Liver (tissue), 9 donors: ENCODE results near the gene SPATA32. TPM values are rescaled to one million over a fixed set of nuclear protein-coding genes. Genes with fewer than 3 reads are reported as not detected.
"Not testable (repeated sequence)": the region's sequence is repeated elsewhere in the genome, so short reads cannot be mapped to it uniquely, and the experiment has no call there.

Experiments used
- DNase-seq: peaks from one replicate; pipeline ENCODE4 v3.0.0-alpha.2; 2017; ENCODE audit warnings: low spot score
- H3K27ac ChIP-seq, 2 donors: one replicate each; pipeline ENCODE4 v1.7.0; 2013; ENCODE audit warnings: inconsistent platforms in 2 of 2, low read length in 2 of 2, control low read depth in 1 of 2, low read depth in 1 of 2, mild to moderate bottlenecking in 1 of 2
- H3K27me3 ChIP-seq, 4 donors: one replicate each; pipeline versions ENCODE4 v1.6.1 to v1.7.0; 2013; ENCODE audit warnings: low read length in 3 of 4, inconsistent platforms in 1 of 4, mild to moderate bottlenecking in 1 of 4, moderate library complexity in 1 of 4; ENCODE audit not compliant: control insufficient read depth in 4 of 4, insufficient read depth in 4 of 4
- H3K36me3 ChIP-seq, 4 donors: one replicate each; pipeline versions ENCODE4 v1.6.1 to v1.7.0; 2013; ENCODE audit warnings: low read length in 3 of 4, mild to moderate bottlenecking in 3 of 4, low read depth in 1 of 4, moderate library complexity in 1 of 4; ENCODE audit not compliant: control insufficient read depth in 4 of 4, insufficient read depth in 3 of 4
- H3K4me1 ChIP-seq, 4 donors: one replicate each; pipeline versions ENCODE4 v1.6.1 to v1.7.0; 2013; ENCODE audit warnings: low read length in 3 of 4, mild to moderate bottlenecking in 3 of 4, moderate library complexity in 1 of 4; ENCODE audit not compliant: control insufficient read depth in 4 of 4, insufficient read depth in 4 of 4
- H3K4me3 ChIP-seq, 3 donors: one replicate each; pipeline versions ENCODE4 v1.6.1 to v1.7.0; 2013; ENCODE audit warnings: low read length in 3 of 3, control low read depth in 1 of 3, low read depth in 1 of 3, mild to moderate bottlenecking in 1 of 3
- H3K9ac ChIP-seq, 2 donors: one replicate each; pipeline ENCODE4 v1.7.0; 2013; ENCODE audit warnings: low read length in 2 of 2, mild to moderate bottlenecking in 2 of 2, moderate library complexity in 2 of 2, control low read depth in 1 of 2, low read depth in 1 of 2
- H3K9me3 ChIP-seq, 4 donors: one replicate each; pipeline versions ENCODE4 v1.6.1 to v1.7.0; 2013; ENCODE audit warnings: low read length in 3 of 4; ENCODE audit not compliant: control insufficient read depth in 4 of 4
- FOXA1 ChIP-seq: IDR thresholded peaks from 2 replicates; pipeline ENCODE4 v1.6.1; 2016; ENCODE audit warnings: antibody characterized with exemption
- FOXA2 ChIP-seq: IDR thresholded peaks from 2 replicates; pipeline ENCODE4 v1.6.1; 2016; ENCODE audit warnings: antibody characterized with exemption
- HNF4A ChIP-seq, 2 donors: conservative IDR thresholded peaks; 2 replicates each; pipeline ENCODE4 v1.6.1; 2016; ENCODE audit warnings: antibody characterized with exemption in 2 of 2, mild to moderate bottlenecking in 2 of 2
- HNF4G ChIP-seq: IDR thresholded peaks from 2 replicates; pipeline ENCODE4 v1.6.1; 2016; ENCODE audit warnings: antibody characterized with exemption
- NR2F2 ChIP-seq: IDR thresholded peaks from 2 replicates; pipeline ENCODE4 v1.6.1; 2016; ENCODE audit warnings: antibody characterized with exemption
- RAD21 ChIP-seq, 2 donors: IDR thresholded peaks; 2 replicates each; pipeline ENCODE4 v1.6.1; 2016; ENCODE audit warnings: antibody characterized with exemption in 2 of 2, mild to moderate bottlenecking in 2 of 2
- SP1 ChIP-seq: IDR thresholded peaks from 2 replicates; pipeline ENCODE4 v1.6.1; 2018; ENCODE audit warnings: antibody characterized with exemption, mild to moderate bottlenecking
- TAF1 ChIP-seq: conservative IDR thresholded peaks from 2 replicates; pipeline ENCODE4 v1.6.1; 2016; ENCODE audit warnings: antibody characterized with exemption, mild to moderate bottlenecking
- YY1 ChIP-seq: IDR thresholded peaks from 2 replicates; pipeline ENCODE4 v1.6.1; 2016; ENCODE audit warnings: antibody characterized with exemption, mild to moderate bottlenecking
- WGBS: extraction: QIAGEN DNeasy Blood & Tissue Kit; methylation state at CpG from one replicate; pipeline ENCODE4 v1.1.7; 2013; 5-methylcytosine and 5-hydroxymethylcytosine counted together
- polyA plus RNA-seq, 2 donors: library from polyadenylated mRNA; stranded (reverse) in 1 of 2; unstranded in 1 of 2; fragments of 200-250 nt in 1 of 2; fragments of >200 nt in 1 of 2; fragmentation: Nextera tagmentation in 1 of 2; extraction: Ambion mirVana in 1 of 2; gene quantifications; one replicate each; pipeline versions ENCODE4 v1.2.1 to v1.2.3, GENCODE V29; 2013 to 2015
- total RNA-seq, 2 donors: library from RNA; depleted of rRNA; stranded (reverse); fragments of >200 nt; gene quantifications; one replicate each; pipeline ENCODE4 v1.2.3, GENCODE V29; 2014
- TF ChIP-seq, protein P1 (sequence below): IDR thresholded peaks from 2 replicates; pipeline ENCODE4 v1.6.1; 2016; ENCODE audit warnings: antibody characterized with exemption
- TF ChIP-seq, protein P2 (sequence below): fragments of 150-350 bp; IDR thresholded peaks from 2 replicates; pipeline ENCODE4 v1.5.1; 2017; ENCODE audit warnings: improper control_type of control experiment, low read depth, low read length; ENCODE audit not compliant: missing input control
- TF ChIP-seq, protein P3 (sequence below): IDR thresholded peaks from 2 replicates; pipeline ENCODE4 v1.6.1; 2016; ENCODE audit warnings: antibody characterized with exemption
- TF ChIP-seq, protein P4 (sequence below): IDR thresholded peaks from 2 replicates; pipeline ENCODE4 v1.6.1; 2016; ENCODE audit warnings: antibody characterized with exemption, mild to moderate bottlenecking
- donor health status: healthy.
- donor health status: healthy.
- donor health status: healthy.
- donor health status: healthy.
- donor health status: healthy.

Gene SPATA32
- total and polyA plus RNA-seq, 4 donors, result not detected

DNA sequence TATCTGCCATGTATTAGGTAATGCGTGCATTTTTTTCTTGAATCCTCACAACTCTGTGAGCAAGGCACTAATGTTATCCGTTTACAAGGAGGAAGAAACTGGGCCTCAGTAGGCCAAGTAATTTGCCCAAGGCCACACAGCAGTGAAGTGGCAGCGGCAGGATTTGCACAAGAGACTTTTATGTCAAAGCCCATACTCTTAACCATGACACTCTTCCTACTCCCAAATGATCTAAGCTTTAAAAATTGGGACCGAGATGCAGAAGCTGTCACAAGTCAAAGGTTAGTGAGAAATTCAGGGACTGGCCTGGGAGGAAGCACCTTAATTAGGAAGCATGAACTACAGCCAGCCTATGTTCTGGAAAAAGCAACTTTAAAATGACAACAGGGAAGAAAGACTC lies 44.2 kb upstream of the SPATA32 start (continued):
- TF ChIP-seq, protein P1, sequence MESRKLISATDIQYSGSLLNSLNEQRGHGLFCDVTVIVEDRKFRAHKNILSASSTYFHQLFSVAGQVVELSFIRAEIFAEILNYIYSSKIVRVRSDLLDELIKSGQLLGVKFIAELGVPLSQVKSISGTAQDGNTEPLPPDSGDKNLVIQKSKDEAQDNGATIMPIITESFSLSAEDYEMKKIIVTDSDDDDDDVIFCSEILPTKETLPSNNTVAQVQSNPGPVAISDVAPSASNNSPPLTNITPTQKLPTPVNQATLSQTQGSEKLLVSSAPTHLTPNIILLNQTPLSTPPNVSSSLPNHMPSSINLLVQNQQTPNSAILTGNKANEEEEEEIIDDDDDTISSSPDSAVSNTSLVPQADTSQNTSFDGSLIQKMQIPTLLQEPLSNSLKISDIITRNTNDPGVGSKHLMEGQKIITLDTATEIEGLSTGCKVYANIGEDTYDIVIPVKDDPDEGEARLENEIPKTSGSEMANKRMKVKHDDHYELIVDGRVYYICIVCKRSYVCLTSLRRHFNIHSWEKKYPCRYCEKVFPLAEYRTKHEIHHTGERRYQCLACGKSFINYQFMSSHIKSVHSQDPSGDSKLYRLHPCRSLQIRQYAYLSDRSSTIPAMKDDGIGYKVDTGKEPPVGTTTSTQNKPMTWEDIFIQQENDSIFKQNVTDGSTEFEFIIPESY, result no peak

DNA sequence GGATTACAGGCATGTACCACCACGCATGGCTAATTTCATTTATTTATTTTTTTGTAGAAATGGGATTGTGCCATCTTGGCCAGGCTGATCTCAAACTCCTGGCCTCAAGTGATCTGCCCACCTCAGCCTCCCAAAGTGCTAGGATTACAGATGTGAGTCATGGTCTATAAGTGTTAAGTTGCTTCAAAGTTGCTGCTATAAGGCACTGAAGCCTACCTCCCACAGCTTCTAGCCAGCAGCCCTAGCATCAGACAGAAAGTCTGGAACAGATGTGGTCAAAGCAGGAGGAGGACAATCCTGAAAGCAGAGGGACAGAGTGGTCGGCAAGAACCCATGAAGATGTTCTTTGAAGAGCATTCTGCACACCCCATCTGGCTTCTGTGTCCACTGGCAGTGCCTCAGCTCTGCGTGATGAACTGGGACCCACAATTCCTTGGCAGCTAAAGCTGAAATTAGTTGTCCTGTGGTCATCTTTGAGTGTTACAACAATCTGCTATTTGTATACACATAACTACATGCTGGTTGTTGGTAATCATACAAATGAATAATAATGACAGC lies 43.7 kb upstream of the SPATA32 start:
- no peak overlapping the region for H3K4me3 ChIP-seq
- H3K9ac ChIP-seq, result no peak overlapping the region
- peak overlapping the region in 1 of 2 donors; percentile 81 for H3K27ac ChIP-seq
- H3K4me1 ChIP-seq, result peaks cover 9 to 51% (median 32%) of the 10 kb centered on the region in 4 donors
- no peak for TF ChIP-seq FOXA1
- TF ChIP-seq, protein P2, sequence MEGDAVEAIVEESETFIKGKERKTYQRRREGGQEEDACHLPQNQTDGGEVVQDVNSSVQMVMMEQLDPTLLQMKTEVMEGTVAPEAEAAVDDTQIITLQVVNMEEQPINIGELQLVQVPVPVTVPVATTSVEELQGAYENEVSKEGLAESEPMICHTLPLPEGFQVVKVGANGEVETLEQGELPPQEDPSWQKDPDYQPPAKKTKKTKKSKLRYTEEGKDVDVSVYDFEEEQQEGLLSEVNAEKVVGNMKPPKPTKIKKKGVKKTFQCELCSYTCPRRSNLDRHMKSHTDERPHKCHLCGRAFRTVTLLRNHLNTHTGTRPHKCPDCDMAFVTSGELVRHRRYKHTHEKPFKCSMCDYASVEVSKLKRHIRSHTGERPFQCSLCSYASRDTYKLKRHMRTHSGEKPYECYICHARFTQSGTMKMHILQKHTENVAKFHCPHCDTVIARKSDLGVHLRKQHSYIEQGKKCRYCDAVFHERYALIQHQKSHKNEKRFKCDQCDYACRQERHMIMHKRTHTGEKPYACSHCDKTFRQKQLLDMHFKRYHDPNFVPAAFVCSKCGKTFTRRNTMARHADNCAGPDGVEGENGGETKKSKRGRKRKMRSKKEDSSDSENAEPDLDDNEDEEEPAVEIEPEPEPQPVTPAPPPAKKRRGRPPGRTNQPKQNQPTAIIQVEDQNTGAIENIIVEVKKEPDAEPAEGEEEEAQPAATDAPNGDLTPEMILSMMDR, result no peak
- no peak for TF ChIP-seq RAD21 (IDR thresholded peaks at IDR 0.05)
- TF ChIP-seq TAF1, result no peak
- no peak for TF ChIP-seq HNF4G
- TF ChIP-seq, protein P3, sequence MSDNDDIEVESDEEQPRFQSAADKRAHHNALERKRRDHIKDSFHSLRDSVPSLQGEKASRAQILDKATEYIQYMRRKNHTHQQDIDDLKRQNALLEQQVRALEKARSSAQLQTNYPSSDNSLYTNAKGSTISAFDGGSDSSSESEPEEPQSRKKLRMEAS, result no peak
- TF ChIP-seq HNF4A (conservative IDR thresholded peaks at IDR 0.05), result no peak
- no peak for TF ChIP-seq FOXA2
- no peaks in the 10 kb centered on the region for H3K27me3 ChIP-seq
- H3K9me3 ChIP-seq, result no peaks in the 10 kb centered on the region
- 91% methylated on average over 3 of the region's 3 CpGs for WGBS
- peaks cover 0 to 2% (median 0%) of the 10 kb centered on the region in 4 donors for H3K36me3 ChIP-seq
- DNase-seq, result no peak

DNA sequence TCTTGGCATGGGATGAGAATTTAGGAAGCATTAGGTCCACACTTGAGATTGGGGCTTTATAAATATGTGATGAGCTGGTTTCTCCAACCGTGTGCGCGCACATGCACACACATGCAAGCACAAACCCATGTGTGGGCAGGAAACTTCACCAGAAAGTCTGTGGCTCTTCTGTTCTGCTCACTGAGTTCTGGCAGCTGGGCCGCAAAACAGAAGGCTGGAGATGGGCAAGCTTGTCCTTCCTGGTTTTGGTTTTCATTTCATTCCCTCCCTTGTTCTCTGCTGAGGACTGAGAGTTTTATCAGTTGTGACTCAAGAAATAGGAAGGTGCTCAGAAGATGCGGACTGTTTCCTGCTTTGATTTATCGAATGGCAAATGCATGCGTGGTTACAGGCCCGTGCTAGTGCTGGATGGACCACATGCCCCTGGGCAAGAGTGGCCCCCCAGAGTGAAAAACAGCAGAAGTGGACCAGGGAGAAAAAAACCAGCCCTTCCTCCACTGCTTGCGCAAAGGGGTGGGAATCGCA lies 40.8 kb upstream of the SPATA32 start:
- Histone ChIP-seq H3K9me3 (no peaks in the 10 kb centered on the region), H3K9ac (no peak overlapping the region), H3K4me3 (no peak overlapping the region), H3K36me3 (peaks cover 0 to 2% (median 0%) of the 10 kb centered on the region in 4 donors), H3K27me3 (no peaks in the 10 kb centered on the region), H3K4me1 (peaks cover 10 to 47% (median 22%) of the 10 kb centered on the region in 4 donors), H3K27ac (peak overlapping the region; percentile 28 to 34)
- WGBS, result 79% methylated on average over 10 of the region's 10 CpGs
- TF ChIP-seq NR2F2, result no peak
- TF ChIP-seq, protein P3, result no peak
- no peak for TF ChIP-seq YY1
- no peak for TF ChIP-seq HNF4A (conservative IDR thresholded peaks at IDR 0.05)
- TF ChIP-seq FOXA1, result no peak
- TF ChIP-seq SP1, result no peak
- TF ChIP-seq, protein P4, sequence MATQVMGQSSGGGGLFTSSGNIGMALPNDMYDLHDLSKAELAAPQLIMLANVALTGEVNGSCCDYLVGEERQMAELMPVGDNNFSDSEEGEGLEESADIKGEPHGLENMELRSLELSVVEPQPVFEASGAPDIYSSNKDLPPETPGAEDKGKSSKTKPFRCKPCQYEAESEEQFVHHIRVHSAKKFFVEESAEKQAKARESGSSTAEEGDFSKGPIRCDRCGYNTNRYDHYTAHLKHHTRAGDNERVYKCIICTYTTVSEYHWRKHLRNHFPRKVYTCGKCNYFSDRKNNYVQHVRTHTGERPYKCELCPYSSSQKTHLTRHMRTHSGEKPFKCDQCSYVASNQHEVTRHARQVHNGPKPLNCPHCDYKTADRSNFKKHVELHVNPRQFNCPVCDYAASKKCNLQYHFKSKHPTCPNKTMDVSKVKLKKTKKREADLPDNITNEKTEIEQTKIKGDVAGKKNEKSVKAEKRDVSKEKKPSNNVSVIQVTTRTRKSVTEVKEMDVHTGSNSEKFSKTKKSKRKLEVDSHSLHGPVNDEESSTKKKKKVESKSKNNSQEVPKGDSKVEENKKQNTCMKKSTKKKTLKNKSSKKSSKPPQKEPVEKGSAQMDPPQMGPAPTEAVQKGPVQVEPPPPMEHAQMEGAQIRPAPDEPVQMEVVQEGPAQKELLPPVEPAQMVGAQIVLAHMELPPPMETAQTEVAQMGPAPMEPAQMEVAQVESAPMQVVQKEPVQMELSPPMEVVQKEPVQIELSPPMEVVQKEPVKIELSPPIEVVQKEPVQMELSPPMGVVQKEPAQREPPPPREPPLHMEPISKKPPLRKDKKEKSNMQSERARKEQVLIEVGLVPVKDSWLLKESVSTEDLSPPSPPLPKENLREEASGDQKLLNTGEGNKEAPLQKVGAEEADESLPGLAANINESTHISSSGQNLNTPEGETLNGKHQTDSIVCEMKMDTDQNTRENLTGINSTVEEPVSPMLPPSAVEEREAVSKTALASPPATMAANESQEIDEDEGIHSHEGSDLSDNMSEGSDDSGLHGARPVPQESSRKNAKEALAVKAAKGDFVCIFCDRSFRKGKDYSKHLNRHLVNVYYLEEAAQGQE, result no peak
- TF ChIP-seq FOXA2, result no peak
- TF ChIP-seq TAF1, result no peak
- no peak for TF ChIP-seq RAD21 (IDR thresholded peaks at IDR 0.05)
- no peak for DNase-seq

DNA sequence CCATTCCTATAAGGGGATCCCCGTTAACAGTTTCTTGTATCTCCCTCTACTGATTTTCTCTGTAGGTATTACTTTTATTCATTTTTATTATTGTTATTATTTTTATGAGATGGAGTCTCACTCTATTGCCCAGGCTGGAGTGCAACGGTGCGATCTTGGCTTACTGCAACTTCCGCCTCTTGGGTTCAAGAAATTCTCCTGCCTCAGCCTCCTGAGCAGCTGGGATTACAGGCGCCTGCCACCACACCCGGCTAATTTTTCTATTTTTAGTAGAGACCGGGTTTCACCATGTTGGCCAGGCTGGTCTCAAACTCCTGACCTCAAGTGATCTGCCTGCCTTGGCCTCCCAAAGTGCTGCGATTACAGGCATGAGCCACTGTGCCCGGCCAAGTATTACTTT lies 40.3 kb upstream of the SPATA32 start:
- not testable (repeated sequence) for H3K9ac ChIP-seq, H3K27me3 ChIP-seq, H3K9me3 ChIP-seq, H3K27ac ChIP-seq, H3K4me3 ChIP-seq, H3K36me3 ChIP-seq, DNase-seq
- peaks cover 9 to 44% (median 17%) of the 10 kb centered on the region in 4 donors for H3K4me1 ChIP-seq
- WGBS, result 82% methylated on average over 9 of the region's 9 CpGs
